HepG2 (cell line): ENCODE measurements around the gene KHNYN. TPM values are rescaled to one million over a fixed set of nuclear protein-coding genes. Genes with fewer than 3 reads are reported as not detected.

ENCODE experiments used
- FOSL2 ChIP-seq: sonication (generic); formaldehyde crosslinking; IDR thresholded peaks from 2 replicates; pipeline ENCODE4 v1.4.0; 2020; ENCODE audit warnings: missing genetic modification reagents
- FOXK2 ChIP-seq: fragments of 450-650 bp; IDR thresholded peaks from 2 replicates; pipeline ENCODE4 v1.6.1; 2016
- HIVEP1 ChIP-seq: sonication (generic); formaldehyde crosslinking; IDR thresholded peaks from 2 replicates; pipeline ENCODE4 v1.4.0; 2020; ENCODE audit warnings: mild to moderate bottlenecking, missing genetic modification reagents
- SP140L ChIP-seq: sonication (generic); formaldehyde crosslinking; IDR thresholded peaks from 2 replicates; pipeline ENCODE4 v1.4.0; 2020; ENCODE audit warnings: missing genetic modification reagents, borderline replicate concordance
- STAG1 ChIP-seq: sonication (generic); formaldehyde crosslinking; IDR thresholded peaks from 2 replicates; pipeline ENCODE4 v1.4.0; 2020; ENCODE audit warnings: missing genetic modification reagents
- TOE1 ChIP-seq: sonication (generic); formaldehyde crosslinking; IDR thresholded peaks from 2 replicates; pipeline ENCODE4 v1.4.0; 2020; ENCODE audit warnings: mild to moderate bottlenecking, missing genetic modification reagents
- ZNF207 ChIP-seq: fragments of 450-650 bp; IDR thresholded peaks from 2 replicates; pipeline ENCODE4 v1.6.1; 2016; ENCODE audit warnings: antibody characterized with exemption, borderline replicate concordance
- ZNF577 ChIP-seq: sonication (generic); formaldehyde crosslinking; IDR thresholded peaks from 2 replicates; pipeline ENCODE4 v1.4.0; 2020; ENCODE audit warnings: mild to moderate bottlenecking, low read depth, missing genetic modification reagents, borderline replicate concordance
- ZNF83 ChIP-seq: sonication (generic); formaldehyde crosslinking; IDR thresholded peaks from 2 replicates; pipeline ENCODE4 v1.4.0; 2020; ENCODE audit warnings: missing genetic modification reagents, mild to moderate bottlenecking, borderline replicate concordance
- ZNF850 ChIP-seq: sonication (generic); formaldehyde crosslinking; conservative IDR thresholded peaks from 2 replicates; pipeline ENCODE4 v1.9.0; 2021; ENCODE audit warnings: mild to moderate bottlenecking, missing genetic modification reagents
- polyA plus RNA-seq, 8 experiments: library from polyadenylated mRNA; depleted of rRNA in 3 of 8; stranded (reverse) in 7 of 8; unstranded in 1 of 8; fragments of >200 nt; fragmentation: Illumina TruSeq in 4 of 8; extraction: Trizol in 4 of 8; gene quantifications; 2 replicates each; pipeline versions ENCODE4 v1.2.1 to v1.2.3, GENCODE V29; 2011 to 2016; ENCODE audit warnings: low read depth in 4 of 8, missing spikeins in 1 of 8, mixed read lengths in 1 of 8; ENCODE audit not compliant: insufficient read depth in 1 of 8
- total RNA-seq, 5 experiments: library from RNA; depleted of rRNA; stranded (reverse); fragments of >200 nt; fragmentation: Illumina TruSeq; extraction: Trizol; gene quantifications; 2 replicates each; pipeline ENCODE4 v1.2.3, GENCODE V29; 2016; ENCODE audit warnings: low read depth in 1 of 5
- TF ChIP-seq, protein P1 (sequence below): IDR thresholded peaks from 2 replicates; pipeline ENCODE4 v1.6.1; 2012; ENCODE audit warnings: low read length, improper control_type of control experiment
- TF ChIP-seq, protein P2 (sequence below): IDR thresholded peaks from 2 replicates; pipeline ENCODE4 v1.6.1; 2016; ENCODE audit warnings: low read depth
- TF ChIP-seq, protein P3 (sequence below): IDR thresholded peaks from 2 replicates; pipeline ENCODE4 v1.6.1; 2016; ENCODE audit warnings: mild to moderate bottlenecking, missing biosample characterization, missing genetic modification reagents
- TF ChIP-seq, protein P4 (sequence below): sonication (generic); formaldehyde crosslinking; IDR thresholded peaks from 2 replicates; pipeline ENCODE4 v1.5.0; 2020; ENCODE audit warnings: missing genetic modification reagents, mild to moderate bottlenecking, borderline replicate concordance
- TF ChIP-seq, protein P5 (sequence below): sonication (generic); formaldehyde crosslinking; IDR thresholded peaks from 2 replicates; pipeline ENCODE4 v1.9.0; 2022; ENCODE audit warnings: low read depth, missing genetic modification reagents
- TF ChIP-seq, protein P6 (sequence below): sonication (generic); formaldehyde crosslinking; IDR thresholded peaks from 2 replicates; pipeline ENCODE4 v1.5.0; 2020; ENCODE audit warnings: mild to moderate bottlenecking, missing genetic modification reagents, borderline replicate concordance

KHNYN gene
- total and polyA plus RNA-seq, 2 of the 13 experiments (the other 11 are each of a cell fraction or from before 2014, with no cell fraction given) = 52.8 to 75.7 TPM

DNA sequence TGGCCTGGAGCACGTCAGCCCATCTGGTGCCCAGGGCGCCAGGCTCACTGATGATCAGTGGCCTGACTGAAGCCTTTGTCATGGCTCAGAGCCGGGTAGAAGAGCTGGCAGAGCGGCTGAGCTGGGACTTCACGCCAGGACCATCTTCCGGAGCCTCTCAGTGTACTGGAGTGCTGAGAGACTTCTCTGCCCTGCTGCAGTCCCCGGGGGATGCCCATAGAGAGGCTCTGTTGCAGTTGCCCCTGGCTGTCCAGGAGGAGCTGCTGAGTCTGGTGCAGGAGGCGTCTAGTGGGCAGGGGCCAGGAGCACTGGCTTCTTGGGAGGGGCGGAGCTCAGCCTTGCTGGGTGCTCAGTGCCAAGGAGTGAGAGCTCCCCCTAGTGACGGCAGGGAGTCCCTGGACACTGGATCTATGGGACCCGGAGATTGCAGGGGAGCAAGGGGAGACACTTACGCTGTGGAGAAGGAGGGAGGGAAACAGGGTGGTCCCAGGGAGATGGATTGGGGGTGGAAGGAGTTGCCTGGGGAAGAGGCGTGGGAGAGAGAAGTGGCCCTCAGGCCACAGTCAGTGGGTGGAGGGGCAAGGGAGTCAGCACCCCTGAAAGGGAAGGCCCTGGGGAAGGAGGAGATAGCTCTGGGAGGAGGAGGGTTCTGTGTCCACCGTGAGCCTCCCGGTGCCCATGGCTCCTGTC, 2.0 kb downstream of the KHNYN start (continued):
- TF ChIP-seq, protein P1, sequence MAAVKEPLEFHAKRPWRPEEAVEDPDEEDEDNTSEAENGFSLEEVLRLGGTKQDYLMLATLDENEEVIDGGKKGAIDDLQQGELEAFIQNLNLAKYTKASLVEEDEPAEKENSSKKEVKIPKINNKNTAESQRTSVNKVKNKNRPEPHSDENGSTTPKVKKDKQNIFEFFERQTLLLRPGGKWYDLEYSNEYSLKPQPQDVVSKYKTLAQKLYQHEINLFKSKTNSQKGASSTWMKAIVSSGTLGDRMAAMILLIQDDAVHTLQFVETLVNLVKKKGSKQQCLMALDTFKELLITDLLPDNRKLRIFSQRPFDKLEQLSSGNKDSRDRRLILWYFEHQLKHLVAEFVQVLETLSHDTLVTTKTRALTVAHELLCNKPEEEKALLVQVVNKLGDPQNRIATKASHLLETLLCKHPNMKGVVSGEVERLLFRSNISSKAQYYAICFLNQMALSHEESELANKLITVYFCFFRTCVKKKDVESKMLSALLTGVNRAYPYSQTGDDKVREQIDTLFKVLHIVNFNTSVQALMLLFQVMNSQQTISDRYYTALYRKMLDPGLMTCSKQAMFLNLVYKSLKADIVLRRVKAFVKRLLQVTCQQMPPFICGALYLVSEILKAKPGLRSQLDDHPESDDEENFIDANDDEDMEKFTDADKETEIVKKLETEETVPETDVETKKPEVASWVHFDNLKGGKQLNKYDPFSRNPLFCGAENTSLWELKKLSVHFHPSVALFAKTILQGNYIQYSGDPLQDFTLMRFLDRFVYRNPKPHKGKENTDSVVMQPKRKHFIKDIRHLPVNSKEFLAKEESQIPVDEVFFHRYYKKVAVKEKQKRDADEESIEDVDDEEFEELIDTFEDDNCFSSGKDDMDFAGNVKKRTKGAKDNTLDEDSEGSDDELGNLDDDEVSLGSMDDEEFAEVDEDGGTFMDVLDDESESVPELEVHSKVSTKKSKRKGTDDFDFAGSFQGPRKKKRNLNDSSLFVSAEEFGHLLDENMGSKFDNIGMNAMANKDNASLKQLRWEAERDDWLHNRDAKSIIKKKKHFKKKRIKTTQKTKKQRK = no peak
- TF ChIP-seq, protein P2, sequence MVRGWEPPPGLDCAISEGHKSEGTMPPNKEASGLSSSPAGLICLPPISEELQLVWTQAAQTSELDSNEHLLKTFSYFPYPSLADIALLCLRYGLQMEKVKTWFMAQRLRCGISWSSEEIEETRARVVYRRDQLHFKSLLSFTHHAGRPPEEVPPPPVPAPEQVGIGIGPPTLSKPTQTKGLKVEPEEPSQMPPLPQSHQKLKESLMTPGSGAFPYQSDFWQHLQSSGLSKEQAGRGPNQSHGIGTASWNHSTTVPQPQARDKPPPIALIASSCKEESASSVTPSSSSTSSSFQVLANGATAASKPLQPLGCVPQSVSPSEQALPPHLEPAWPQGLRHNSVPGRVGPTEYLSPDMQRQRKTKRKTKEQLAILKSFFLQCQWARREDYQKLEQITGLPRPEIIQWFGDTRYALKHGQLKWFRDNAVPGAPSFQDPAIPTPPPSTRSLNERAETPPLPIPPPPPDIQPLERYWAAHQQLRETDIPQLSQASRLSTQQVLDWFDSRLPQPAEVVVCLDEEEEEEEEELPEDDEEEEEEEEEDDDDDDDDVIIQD (CRISPR knock-in tag) = peak; percentile 73; the same call in 1 of the 2 replicates
- TF ChIP-seq SP140L (CRISPR knock-in tag) (peak; percentile 29; the same call in 1 of the 2 replicates), ZNF207 (no peak), TOE1 (CRISPR knock-in tag) (0 out of 2 replicates have a peak, but pooled peaks have one; percentile 36), ZNF850 (no peak), STAG1 (CRISPR knock-in tag) (peak; percentile 99), ZNF83 (CRISPR knock-in tag) (no peak; the same call in 1 of the 2 replicates), ZNF577 (CRISPR knock-in tag) (no peak), FOSL2 (CRISPR knock-in tag) (peak; percentile 66), HIVEP1 (CRISPR knock-in tag) (peak; percentile 85), FOXK2 (no peak)
- TF ChIP-seq, protein P3, sequence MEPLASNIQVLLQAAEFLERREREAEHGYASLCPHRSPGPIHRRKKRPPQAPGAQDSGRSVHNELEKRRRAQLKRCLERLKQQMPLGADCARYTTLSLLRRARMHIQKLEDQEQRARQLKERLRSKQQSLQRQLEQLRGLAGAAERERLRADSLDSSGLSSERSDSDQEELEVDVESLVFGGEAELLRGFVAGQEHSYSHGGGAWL = no peak
- TF ChIP-seq, protein P4, sequence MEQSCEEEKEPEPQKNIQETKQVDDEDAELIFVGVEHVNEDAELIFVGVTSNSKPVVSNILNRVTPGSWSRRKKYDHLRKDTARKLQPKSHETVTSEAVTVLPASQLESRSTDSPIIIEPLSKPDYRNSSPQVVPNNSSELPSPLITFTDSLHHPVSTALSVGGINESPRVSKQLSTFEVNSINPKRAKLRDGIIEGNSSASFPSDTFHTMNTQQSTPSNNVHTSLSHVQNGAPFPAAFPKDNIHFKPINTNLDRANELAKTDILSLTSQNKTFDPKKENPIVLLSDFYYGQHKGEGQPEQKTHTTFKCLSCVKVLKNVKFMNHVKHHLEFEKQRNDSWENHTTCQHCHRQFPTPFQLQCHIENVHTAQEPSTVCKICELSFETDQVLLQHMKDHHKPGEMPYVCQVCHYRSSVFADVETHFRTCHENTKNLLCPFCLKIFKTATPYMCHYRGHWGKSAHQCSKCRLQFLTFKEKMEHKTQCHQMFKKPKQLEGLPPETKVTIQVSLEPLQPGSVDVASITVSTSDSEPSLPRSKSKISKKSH (CRISPR knock-in tag) = no peak
- TF ChIP-seq, protein P5, sequence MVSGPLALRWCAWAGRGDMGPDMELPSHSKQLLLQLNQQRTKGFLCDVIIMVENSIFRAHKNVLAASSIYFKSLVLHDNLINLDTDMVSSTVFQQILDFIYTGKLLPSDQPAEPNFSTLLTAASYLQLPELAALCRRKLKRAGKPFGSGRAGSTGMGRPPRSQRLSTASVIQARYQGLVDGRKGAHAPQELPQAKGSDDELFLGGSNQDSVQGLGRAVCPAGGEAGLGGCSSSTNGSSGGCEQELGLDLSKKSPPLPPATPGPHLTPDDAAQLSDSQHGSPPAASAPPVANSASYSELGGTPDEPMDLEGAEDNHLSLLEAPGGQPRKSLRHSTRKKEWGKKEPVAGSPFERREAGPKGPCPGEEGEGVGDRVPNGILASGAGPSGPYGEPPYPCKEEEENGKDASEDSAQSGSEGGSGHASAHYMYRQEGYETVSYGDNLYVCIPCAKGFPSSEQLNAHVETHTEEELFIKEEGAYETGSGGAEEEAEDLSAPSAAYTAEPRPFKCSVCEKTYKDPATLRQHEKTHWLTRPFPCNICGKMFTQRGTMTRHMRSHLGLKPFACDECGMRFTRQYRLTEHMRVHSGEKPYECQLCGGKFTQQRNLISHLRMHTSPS (CRISPR knock-in tag) = peak; percentile 58
- TF ChIP-seq, protein P6, sequence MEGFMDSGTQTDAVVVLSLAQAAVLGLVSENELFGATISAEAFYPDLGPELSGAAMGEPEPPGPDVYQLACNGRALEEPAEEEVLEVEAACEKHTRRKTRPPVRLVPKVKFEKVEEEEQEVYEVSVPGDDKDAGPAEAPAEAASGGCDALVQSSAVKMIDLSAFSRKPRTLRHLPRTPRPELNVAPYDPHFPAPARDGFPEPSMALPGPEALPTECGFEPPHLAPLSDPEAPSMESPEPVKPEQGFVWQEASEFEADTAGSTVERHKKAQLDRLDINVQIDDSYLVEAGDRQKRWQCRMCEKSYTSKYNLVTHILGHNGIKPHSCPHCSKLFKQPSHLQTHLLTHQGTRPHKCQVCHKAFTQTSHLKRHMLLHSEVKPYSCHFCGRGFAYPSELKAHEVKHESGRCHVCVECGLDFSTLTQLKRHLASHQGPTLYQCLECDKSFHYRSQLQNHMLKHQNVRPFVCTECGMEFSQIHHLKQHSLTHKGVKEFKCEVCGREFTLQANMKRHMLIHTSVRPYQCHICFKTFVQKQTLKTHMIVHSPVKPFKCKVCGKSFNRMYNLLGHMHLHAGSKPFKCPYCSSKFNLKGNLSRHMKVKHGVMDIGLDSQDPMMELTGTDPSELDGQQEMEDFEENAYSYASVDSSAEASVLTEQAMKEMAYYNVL (CRISPR knock-in tag) = no peak; the same call in 1 of the 2 replicates
